ENCODE measurements around the gene DBN1.
A peak's percentile ranks its signal among the peaks of the same experiment; 100 is the strongest.

DBN1 gene

GRCh38 chr5:177491983-177492746 lies 18.7 kb upstream of the DBN1 start:
- H3K4me3 ChIP-seq (ENCODE audit: low read depth, low read length): no peak overlapping the region
- no peak for DNase-seq (ENCODE audit: low read depth, low spot score)
- no peak for TF ChIP-seq CTCF (IDR thresholded peaks at IDR 0.05; ENCODE audit: low read depth, low read length)
- in situ Hi-C loops (cut with HindIII; ENCODE audit: low sequenced_read_pairs): no loop called here

DNA sequence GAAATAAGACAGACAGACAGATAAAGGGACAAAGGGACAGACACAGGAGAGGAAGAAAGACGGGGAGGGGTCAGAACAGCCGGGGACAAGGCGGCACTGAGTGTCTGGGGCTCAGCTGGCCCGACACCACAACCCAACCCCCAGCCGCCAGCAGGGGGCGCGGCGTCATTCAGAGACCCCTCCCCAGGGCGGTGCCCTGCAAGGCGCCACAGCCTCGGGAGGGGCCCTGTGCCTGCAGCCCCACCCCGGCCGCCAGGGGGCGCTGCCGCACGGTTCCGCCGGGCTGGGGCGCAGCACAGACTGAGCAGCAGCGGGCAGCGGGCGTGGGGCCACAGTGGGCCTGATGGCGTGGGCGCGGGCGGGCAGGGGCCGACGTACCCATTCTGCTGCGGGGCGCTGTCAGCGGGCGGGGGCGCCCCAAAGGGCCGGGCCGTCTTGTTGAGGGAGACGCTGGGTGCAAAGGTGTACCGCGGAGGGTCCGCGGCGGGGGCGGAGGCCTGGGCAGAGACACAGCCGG lies 18.1 kb upstream of the DBN1 start:
- no peak overlapping the region for H3K4me3 ChIP-seq (ENCODE audit: low read depth, low read length)
- in situ Hi-C loops (cut with HindIII; ENCODE audit: low sequenced_read_pairs): no loop called here
- peak; percentile 56 for DNase-seq (ENCODE audit: low read depth, low spot score)
- peak; percentile 67 for TF ChIP-seq CTCF (IDR thresholded peaks at IDR 0.05; ENCODE audit: low read depth, low read length)

DNA sequence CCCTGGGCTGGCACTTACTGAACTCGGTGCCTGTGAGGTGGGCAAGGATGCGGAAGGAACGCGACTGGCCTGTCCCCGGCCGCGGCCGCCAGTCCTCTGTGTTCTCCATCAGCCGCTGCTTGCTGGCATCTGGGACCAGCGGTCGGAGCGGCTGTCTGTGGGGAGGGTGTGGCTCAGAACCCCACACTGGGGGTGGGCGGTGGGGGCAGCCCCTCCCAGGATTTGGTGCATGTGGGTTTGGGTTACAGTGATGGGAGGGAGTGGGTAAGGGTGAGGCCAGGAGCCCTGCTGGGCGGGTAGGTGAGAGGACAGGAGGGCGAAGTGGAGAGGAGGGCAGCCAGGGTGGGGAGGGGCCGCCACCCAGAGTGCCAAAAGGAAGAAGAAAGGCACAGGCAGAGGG lies 17.6 kb upstream of the DBN1 start:
- in situ Hi-C loops (cut with HindIII; ENCODE audit: low sequenced_read_pairs): no loop called here

GRCh38 chr5:177490311-177490991 lies 17.0 kb upstream of the DBN1 start:
- no peak for DNase-seq (ENCODE audit: low read depth, low spot score)
- in situ Hi-C loops (cut with HindIII; ENCODE audit: low sequenced_read_pairs): no loop called here
- no peak overlapping the region for H3K4me3 ChIP-seq (ENCODE audit: low read depth, low read length)
- no peak for TF ChIP-seq CTCF (IDR thresholded peaks at IDR 0.05; ENCODE audit: low read depth, low read length)

More for the DNA sequence above, 17.6 kb upstream of the DBN1 start:
- TF ChIP-seq CTCF (IDR thresholded peaks at IDR 0.05; ENCODE audit: low read depth, low read length): no peak
- no peak overlapping the region for H3K4me3 ChIP-seq (ENCODE audit: low read depth, low read length)
- no peak for DNase-seq (ENCODE audit: low read depth, low spot score)

- in situ Hi-C loops (cut with HindIII; ENCODE audit: low sequenced_read_pairs): no loop called here
- H3K4me3 ChIP-seq (ENCODE audit: low read depth, low read length): no peak overlapping the region
- TF ChIP-seq CTCF (IDR thresholded peaks at IDR 0.05; ENCODE audit: low read depth, low read length): peak; percentile 25
- DNase-seq (ENCODE audit: low read depth, low spot score): no peak
Observed at GRCh38 chr5:177489119-177489716, 15.8 kb upstream of the DBN1 start.

DNA sequence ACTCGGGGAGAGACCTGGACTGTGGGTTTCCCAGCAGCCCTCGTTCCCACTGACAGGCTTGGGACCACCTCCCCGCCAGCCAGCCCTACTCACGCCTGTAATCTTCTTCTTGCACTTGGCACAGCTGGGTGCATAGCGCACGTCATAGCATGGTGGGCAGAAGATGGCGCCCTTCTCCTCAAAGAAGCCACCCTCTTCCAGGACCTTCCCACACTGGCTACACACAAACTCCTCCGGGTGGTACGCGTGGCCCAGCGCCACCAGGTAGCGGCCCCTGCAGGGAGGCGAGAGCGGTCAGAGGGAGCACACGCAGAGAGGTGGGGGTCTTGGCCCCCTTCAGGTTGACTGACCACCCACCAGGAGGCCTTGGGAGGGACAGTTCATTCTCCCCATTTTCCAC lies 14.5 kb upstream of the DBN1 start:
- TF ChIP-seq CTCF (IDR thresholded peaks at IDR 0.05; ENCODE audit: low read depth, low read length): no peak
- no peak for DNase-seq (ENCODE audit: low read depth, low spot score)
- in situ Hi-C loops (cut with HindIII; ENCODE audit: low sequenced_read_pairs): no loop called here
- no peak overlapping the region for H3K4me3 ChIP-seq (ENCODE audit: low read depth, low read length)

Measured in astrocyte of the spinal cord (primary cell).